ENCODE data around the gene TSC22D2.

- TF ChIP-seq, protein P1, sequence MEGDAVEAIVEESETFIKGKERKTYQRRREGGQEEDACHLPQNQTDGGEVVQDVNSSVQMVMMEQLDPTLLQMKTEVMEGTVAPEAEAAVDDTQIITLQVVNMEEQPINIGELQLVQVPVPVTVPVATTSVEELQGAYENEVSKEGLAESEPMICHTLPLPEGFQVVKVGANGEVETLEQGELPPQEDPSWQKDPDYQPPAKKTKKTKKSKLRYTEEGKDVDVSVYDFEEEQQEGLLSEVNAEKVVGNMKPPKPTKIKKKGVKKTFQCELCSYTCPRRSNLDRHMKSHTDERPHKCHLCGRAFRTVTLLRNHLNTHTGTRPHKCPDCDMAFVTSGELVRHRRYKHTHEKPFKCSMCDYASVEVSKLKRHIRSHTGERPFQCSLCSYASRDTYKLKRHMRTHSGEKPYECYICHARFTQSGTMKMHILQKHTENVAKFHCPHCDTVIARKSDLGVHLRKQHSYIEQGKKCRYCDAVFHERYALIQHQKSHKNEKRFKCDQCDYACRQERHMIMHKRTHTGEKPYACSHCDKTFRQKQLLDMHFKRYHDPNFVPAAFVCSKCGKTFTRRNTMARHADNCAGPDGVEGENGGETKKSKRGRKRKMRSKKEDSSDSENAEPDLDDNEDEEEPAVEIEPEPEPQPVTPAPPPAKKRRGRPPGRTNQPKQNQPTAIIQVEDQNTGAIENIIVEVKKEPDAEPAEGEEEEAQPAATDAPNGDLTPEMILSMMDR (IDR thresholded peaks at IDR 0.05): no peak
- no peak for TF ChIP-seq POLR2A (IDR thresholded peaks at IDR 0.05)
Measured at GRCh38 chr3:150508401-150508800, 100.3 kb downstream of the TSC22D2 start.
